Activated naive CD8-positive, alpha-beta T cell treated with anti-CD3 and anti-CD28 coated beads for 36 hours (primary cell): Measurements from ENCODE around the gene ANKEF1. TPM values are rescaled to one million over a fixed set of nuclear protein-coding genes. Genes with fewer than 3 reads are reported as not detected.

Experiments
- DNase-seq: peaks from one replicate; pipeline ENCODE4 v3.0.0; 2021
- H3K27ac Mint-ChIP-seq: one replicate; pipeline ENCODE4 v1.8.0; 2022; ENCODE audit warnings: mild to moderate bottlenecking, moderate library complexity, mixed read lengths
- H3K27me3 Mint-ChIP-seq: one replicate; pipeline ENCODE4 v1.8.0; 2022; ENCODE audit warnings: mild to moderate bottlenecking, mixed read lengths
- H3K36me3 Mint-ChIP-seq: one replicate; pipeline ENCODE4 v1.8.0; 2021; ENCODE audit warnings: mild to moderate bottlenecking, mixed read lengths
- H3K4me1 Mint-ChIP-seq: one replicate; pipeline ENCODE4 v1.8.0; 2021; ENCODE audit warnings: mixed read lengths
- H3K4me3 Mint-ChIP-seq: one replicate; pipeline ENCODE4 v1.8.0; 2022; ENCODE audit warnings: mild to moderate bottlenecking, moderate library complexity, mixed read lengths
- H3K9me3 Mint-ChIP-seq: one replicate; pipeline ENCODE4 v1.8.0; 2022; ENCODE audit warnings: mixed read lengths
- total RNA-seq, 2 experiments: library from RNA; stranded (reverse); gene quantifications; one replicate each; pipeline ENCODE4 v1.2.3, GENCODE V29; 2021

The ANKEF1 gene
- 1 to 10 TPM; 3.5 to 3.6 TPM for total RNA-seq

GRCh38 chr20:10034717-10035571 is at the start of gene ANKEF1:
Gene ANKEF1 (plus strand): TSS chr20:10034987. CDS start chr20:10038302, 3,315 bp downstream.
- H3K27ac Mint-ChIP-seq: peak within 1 kb of the TSS; percentile 34
- peaks cover 4% of the 10 kb centered on the region for H3K4me1 Mint-ChIP-seq
- DNase-seq: peak; percentile 67
- peak within 1 kb of the TSS; percentile 32 for H3K4me3 Mint-ChIP-seq
- peaks cover 4% of the 10 kb centered on the region for H3K36me3 Mint-ChIP-seq
- peaks cover 13% of the 10 kb centered on the region for H3K27me3 Mint-ChIP-seq
- no peaks in the 10 kb centered on the region for H3K9me3 Mint-ChIP-seq

GRCh38 chr20:9985281-9985680 is 49.5 kb upstream of the ANKEF1 start:
- no peak overlapping the region for H3K27ac Mint-ChIP-seq
- H3K4me3 Mint-ChIP-seq: no peak overlapping the region
- DNase-seq: no peak
- no peaks in the 10 kb centered on the region for H3K36me3 Mint-ChIP-seq
- H3K9me3 Mint-ChIP-seq: no peaks in the 10 kb centered on the region
- no peaks in the 10 kb centered on the region for H3K4me1 Mint-ChIP-seq
- peaks cover 15% of the 10 kb centered on the region for H3K27me3 Mint-ChIP-seq

GRCh38 chr20:9985773-9986172 is 49.0 kb upstream of the ANKEF1 start:
- peaks cover 15% of the 10 kb centered on the region for H3K27me3 Mint-ChIP-seq
- H3K36me3 Mint-ChIP-seq: no peaks in the 10 kb centered on the region
- no peak overlapping the region for H3K27ac Mint-ChIP-seq
- no peaks in the 10 kb centered on the region for H3K9me3 Mint-ChIP-seq
- no peaks in the 10 kb centered on the region for H3K4me1 Mint-ChIP-seq
- H3K4me3 Mint-ChIP-seq: no peak overlapping the region
- no peak for DNase-seq

- H3K4me3 Mint-ChIP-seq: no peak overlapping the region
- DNase-seq: no peak
- H3K36me3 Mint-ChIP-seq: no peaks in the 10 kb centered on the region
- no peak overlapping the region for H3K27ac Mint-ChIP-seq
- peaks cover 15% of the 10 kb centered on the region for H3K27me3 Mint-ChIP-seq
- H3K4me1 Mint-ChIP-seq: no peaks in the 10 kb centered on the region
- H3K9me3 Mint-ChIP-seq: no peaks in the 10 kb centered on the region
These were observed 45.6 kb upstream of the ANKEF1 start for GRCh38 chr20:9989066-9989724.

- DNase-seq: no peak
- peaks cover 18% of the 10 kb centered on the region for H3K27me3 Mint-ChIP-seq
- no peak overlapping the region for H3K4me3 Mint-ChIP-seq
- no peak overlapping the region for H3K27ac Mint-ChIP-seq
- no peaks in the 10 kb centered on the region for H3K36me3 Mint-ChIP-seq
- no peaks in the 10 kb centered on the region for H3K4me1 Mint-ChIP-seq
- peaks cover 3% of the 10 kb centered on the region for H3K9me3 Mint-ChIP-seq
These were observed 41.6 kb upstream of the ANKEF1 start for GRCh38 chr20:9993137-9993536.

GRCh38 chr20:9994676-9995075 is 40.1 kb upstream of the ANKEF1 start:
- H3K27ac Mint-ChIP-seq: no peak overlapping the region
- DNase-seq: no peak
- no peaks in the 10 kb centered on the region for H3K4me1 Mint-ChIP-seq
- peaks cover 3% of the 10 kb centered on the region for H3K9me3 Mint-ChIP-seq
- no peaks in the 10 kb centered on the region for H3K36me3 Mint-ChIP-seq
- H3K4me3 Mint-ChIP-seq: no peak overlapping the region
- H3K27me3 Mint-ChIP-seq: peaks cover 5% of the 10 kb centered on the region

DNA sequence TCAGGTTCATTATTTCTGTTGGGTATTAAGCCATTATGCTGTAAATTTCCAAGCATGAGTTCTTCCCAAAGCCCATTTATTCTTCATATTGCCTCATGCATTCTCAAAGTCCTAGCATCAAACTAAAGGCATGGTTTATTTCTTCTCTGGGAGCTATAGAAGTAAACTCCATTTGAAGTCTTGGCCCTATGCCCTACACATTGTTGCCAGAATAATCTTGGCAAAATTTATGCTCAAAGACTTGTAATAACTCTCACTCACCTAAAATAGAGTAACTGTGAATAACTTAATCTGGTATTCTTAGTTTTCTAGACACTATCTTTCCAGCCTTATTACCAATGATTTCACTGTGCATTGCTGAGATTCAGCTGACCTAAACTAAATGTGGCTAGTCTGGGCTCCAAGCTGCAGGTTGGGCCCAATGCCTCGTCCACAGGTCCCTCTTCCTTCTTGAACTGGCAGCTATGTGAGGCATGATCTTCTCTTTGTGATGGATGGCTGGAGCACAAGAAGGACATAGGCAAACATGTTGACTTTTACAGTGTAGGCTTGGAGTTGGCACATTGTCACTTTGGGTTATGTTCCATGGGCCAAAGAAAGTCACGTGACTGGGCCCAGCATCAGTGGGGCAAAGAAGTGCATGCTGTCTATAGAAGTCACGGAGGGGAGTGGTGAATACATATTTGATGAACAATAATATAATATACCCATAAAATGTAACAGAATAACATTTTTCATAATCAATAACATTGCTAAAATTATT is 39.1 kb upstream of the ANKEF1 start:
- Mint-ChIP-seq H3K27me3 (peaks cover 7% of the 10 kb centered on the region), H3K4me3 (no peak overlapping the region), H3K36me3 (no peaks in the 10 kb centered on the region), H3K4me1 (no peaks in the 10 kb centered on the region), H3K9me3 (peaks cover 3% of the 10 kb centered on the region), H3K27ac (no peak overlapping the region)
- no peak for DNase-seq

GRCh38 chr20:9996944-9997343 is 37.8 kb upstream of the ANKEF1 start:
- Mint-ChIP-seq H3K4me1 (no peaks in the 10 kb centered on the region), H3K27me3 (peaks cover 7% of the 10 kb centered on the region), H3K27ac (no peak overlapping the region), H3K36me3 (no peaks in the 10 kb centered on the region), H3K4me3 (no peak overlapping the region), H3K9me3 (peaks cover 3% of the 10 kb centered on the region)
- DNase-seq: no peak

- Mint-ChIP-seq H3K9me3 (peaks cover 2% of the 10 kb centered on the region), H3K4me3 (no peak overlapping the region), H3K4me1 (no peaks in the 10 kb centered on the region), H3K27ac (no peak overlapping the region), H3K27me3 (peaks cover 9% of the 10 kb centered on the region), H3K36me3 (no peaks in the 10 kb centered on the region)
- DNase-seq: no peak
These were observed 35.1 kb upstream of the ANKEF1 start for GRCh38 chr20:9999645-10000044.

- Mint-ChIP-seq H3K27ac (no peak overlapping the region), H3K4me1 (no peaks in the 10 kb centered on the region), H3K27me3 (peaks cover 8% of the 10 kb centered on the region), H3K36me3 (no peaks in the 10 kb centered on the region), H3K4me3 (no peak overlapping the region), H3K9me3 (no peaks in the 10 kb centered on the region)
- no peak for DNase-seq
These were observed 31.9 kb upstream of the ANKEF1 start for GRCh38 chr20:10002866-10003265.

DNA sequence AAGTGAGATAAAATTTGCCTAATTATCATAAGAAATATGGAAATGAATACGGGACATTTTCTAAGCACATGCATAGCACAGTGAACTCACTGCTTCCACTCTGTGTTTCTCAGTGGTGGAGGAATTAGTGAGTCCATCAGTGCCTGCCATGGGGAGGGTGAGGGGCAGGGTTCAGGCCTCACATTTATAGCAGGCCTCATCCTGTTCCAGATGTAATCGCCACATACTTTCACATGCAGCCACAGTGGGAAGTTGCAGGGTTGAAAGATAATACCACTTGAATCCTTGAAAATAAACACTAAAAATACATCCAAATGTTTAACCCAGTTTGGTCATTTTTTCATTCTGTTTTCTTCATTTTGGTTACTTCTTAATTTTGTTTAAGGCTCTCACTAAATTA is 29.9 kb upstream of the ANKEF1 start:
- H3K9me3 Mint-ChIP-seq: no peaks in the 10 kb centered on the region
- no peaks in the 10 kb centered on the region for H3K4me1 Mint-ChIP-seq
- no peak overlapping the region for H3K27ac Mint-ChIP-seq
- no peaks in the 10 kb centered on the region for H3K36me3 Mint-ChIP-seq
- peaks cover 13% of the 10 kb centered on the region for H3K27me3 Mint-ChIP-seq
- H3K4me3 Mint-ChIP-seq: no peak overlapping the region
- no peak for DNase-seq

DNA sequence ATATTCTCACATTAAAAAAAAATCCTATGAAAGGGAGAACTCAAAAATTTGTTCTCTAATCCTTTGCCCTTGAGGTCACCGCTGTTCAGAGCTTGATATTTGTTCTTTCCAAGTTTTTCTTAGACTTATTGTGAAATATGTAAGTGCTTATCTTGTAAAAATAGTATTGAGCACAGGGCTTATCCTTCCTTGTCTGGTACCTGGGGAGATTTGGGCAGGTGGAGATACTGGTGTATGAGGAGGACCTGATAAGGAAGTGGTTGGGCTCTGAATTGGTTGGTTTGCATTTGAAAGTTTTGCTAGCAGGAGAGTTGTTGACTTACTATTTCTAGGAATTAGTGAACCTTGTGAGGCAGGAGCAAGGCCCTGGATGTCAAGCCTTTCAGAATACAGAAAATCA is 28.9 kb upstream of the ANKEF1 start:
- no peak for DNase-seq
- H3K9me3 Mint-ChIP-seq: no peaks in the 10 kb centered on the region
- H3K36me3 Mint-ChIP-seq: no peaks in the 10 kb centered on the region
- H3K27me3 Mint-ChIP-seq: peaks cover 14% of the 10 kb centered on the region
- no peak overlapping the region for H3K4me3 Mint-ChIP-seq
- H3K27ac Mint-ChIP-seq: no peak overlapping the region
- H3K4me1 Mint-ChIP-seq: no peaks in the 10 kb centered on the region

GRCh38 chr20:10006447-10007090 is 28.2 kb upstream of the ANKEF1 start:
- H3K27me3 Mint-ChIP-seq: peaks cover 14% of the 10 kb centered on the region
- DNase-seq: no peak
- no peaks in the 10 kb centered on the region for H3K9me3 Mint-ChIP-seq
- no peak overlapping the region for H3K27ac Mint-ChIP-seq
- no peak overlapping the region for H3K4me3 Mint-ChIP-seq
- H3K4me1 Mint-ChIP-seq: no peaks in the 10 kb centered on the region
- H3K36me3 Mint-ChIP-seq: no peaks in the 10 kb centered on the region

- no peak for DNase-seq
- Mint-ChIP-seq H3K27me3 (peaks cover 14% of the 10 kb centered on the region), H3K9me3 (no peaks in the 10 kb centered on the region), H3K4me1 (no peaks in the 10 kb centered on the region), H3K36me3 (no peaks in the 10 kb centered on the region), H3K27ac (no peak overlapping the region), H3K4me3 (no peak overlapping the region)
These were observed 27.6 kb upstream of the ANKEF1 start for GRCh38 chr20:10007158-10007557.

DNA sequence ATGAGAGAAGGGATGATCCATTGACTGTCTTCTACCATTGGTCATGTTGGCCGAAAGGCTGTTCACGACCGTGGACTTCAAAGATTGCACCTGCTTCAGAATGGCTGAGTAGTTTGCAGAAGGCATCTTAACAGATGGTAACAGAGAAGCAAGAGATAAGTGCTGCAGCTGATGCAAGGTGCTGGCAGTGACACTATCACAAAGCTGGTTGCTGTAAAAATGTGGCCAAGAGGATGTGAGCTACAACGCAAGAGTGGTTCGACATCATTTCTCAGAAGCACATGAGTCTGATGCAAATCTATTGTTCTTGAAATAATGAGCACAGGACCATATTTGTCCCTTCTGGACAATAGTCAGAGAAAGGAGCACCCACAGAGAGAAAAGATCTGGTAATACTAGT is 27.0 kb upstream of the ANKEF1 start:
- Mint-ChIP-seq H3K9me3 (no peaks in the 10 kb centered on the region), H3K4me1 (no peaks in the 10 kb centered on the region), H3K27ac (no peak overlapping the region), H3K27me3 (peaks cover 14% of the 10 kb centered on the region), H3K36me3 (no peaks in the 10 kb centered on the region), H3K4me3 (no peak overlapping the region)
- no peak for DNase-seq
